HCT116 (cell line): ENCODE results near the gene WASL. TPM values are rescaled to one million over a fixed set of nuclear protein-coding genes. Genes with fewer than 3 reads are reported as not detected.

Experiments used
- ATAC-seq: fragments of 200-7000 bp; cut with Tn5 transposase; 2 replicates; pipeline ENCODE4 v1.9.1; 2020; ENCODE audit warnings: mild to moderate bottlenecking, moderate library complexity
- BruUV-seq: library from RNA; stranded (reverse); fragments of 400-500 nt; replicated peaks from 2 replicates; lab custom pipeline; 2021; lab: Mats Ljungman, UMichigan
- CTCF ChIA-PET: fragments of 300-600 bp; sonication (Branson Sonifier 250); formaldehyde crosslinking; loops from one replicate; lab custom pipeline; 2021; ENCODE audit warnings: antibody characterized with exemption; lab: Charles Lee
- POLR2A ChIA-PET: fragments of 300-600, 350-600 bp; sonication (Branson Sonifier 250); formaldehyde crosslinking; loops from one replicate; lab custom pipeline; 2021; ENCODE audit warnings: antibody characterized with exemption; lab: Charles Lee
- RAD21 ChIA-PET, 2 experiments: fragments of 300-600 bp; sonication (Branson Sonifier 250); formaldehyde crosslinking; loops; one replicate each; lab custom pipeline; 2023; ENCODE audit warnings: low total read pairs in 2 of 2; ENCODE audit not compliant: uncharacterized antibody in 2 of 2, unreplicated experiment in 2 of 2, low non-redundant PET in 1 of 2; lab: Charles Lee
- DNase-seq: peaks from one replicate; pipeline ENCODE4 v3.0.0-alpha.2; 2010; ENCODE audit warnings: low read depth, low spot score
- H2AFZ ChIP-seq: fragments of 200-600 bp; shearing (Covaris generic), sonication (generic); 2 replicates; pipeline ENCODE4 v1.6.1; 2017; ENCODE audit warnings: low read depth, mixed run types, mixed read lengths, antibody characterized with exemption, low read length; ENCODE audit not compliant: poor library complexity, severe bottlenecking
- H3K27ac ChIP-seq: 2 replicates; pipeline ENCODE4 v1.5.1; 2012; ENCODE audit warnings: low read depth, low read length
- H3K27me3 ChIP-seq: fragments of 200-600 bp; sonication (generic); 2 replicates; pipeline ENCODE4 v1.6.1; 2016; ENCODE audit warnings: mixed run types, low read length, mixed read lengths; ENCODE audit not compliant: insufficient read depth
- H3K36me3 ChIP-seq, 2 experiments: fragments of 200-500 bp in 1 of 2; fragments of 200-600 bp in 1 of 2; sonication (Bioruptor generic) in 1 of 2; sonication (generic) in 1 of 2; 2 replicates each; pipeline versions ENCODE4 v1.5.1 to v1.6.1; 2014 to 2016; ENCODE audit warnings: low read length in 2 of 2, inconsistent platforms in 1 of 2, mixed read lengths in 1 of 2, mixed run types in 1 of 2; ENCODE audit not compliant: insufficient read depth in 2 of 2, control insufficient read depth in 1 of 2
- H3K4me1 ChIP-seq, 2 experiments: fragments of 200-600 bp in 1 of 2; sonication (generic) in 1 of 2; 2 replicates each; pipeline versions ENCODE4 v1.5.1 to v1.6.1; 2012 to 2017; ENCODE audit warnings: low read length in 2 of 2, inconsistent platforms in 1 of 2, mild to moderate bottlenecking in 1 of 2, mixed read lengths in 1 of 2, mixed run types in 1 of 2, moderate library complexity in 1 of 2; ENCODE audit not compliant: insufficient read depth in 2 of 2, control insufficient read depth in 1 of 2
- H3K4me2 ChIP-seq: fragments of 200-600 bp; sonication (generic); 2 replicates; pipeline ENCODE4 v1.6.1; 2017; ENCODE audit warnings: mixed run types, low read length, mixed read lengths
- H3K4me3 ChIP-seq, 2 experiments: fragments of 200-600 bp in 1 of 2; sonication (generic) in 1 of 2; replicated peaks in 1 of 2; 2 replicates each; pipeline ENCODE4 v1.5.1; 2011 to 2016; ENCODE audit warnings: low read length in 2 of 2, control low read depth in 1 of 2, low read depth in 1 of 2, mild to moderate bottlenecking in 1 of 2, mixed read lengths in 1 of 2, mixed run types in 1 of 2
- H3K79me2 ChIP-seq: fragments of 200-600 bp; sonication (generic); 2 replicates; pipeline ENCODE4 v1.6.1; 2017; ENCODE audit warnings: mild to moderate bottlenecking, mixed run types, low read length, moderate library complexity, mixed read lengths; ENCODE audit not compliant: insufficient read depth
- H3K9ac ChIP-seq: fragments of 200-600 bp; sonication (generic); 2 replicates; pipeline ENCODE4 v1.6.1; 2016; ENCODE audit warnings: low read length, mixed read lengths
- H3K9me2 ChIP-seq: fragments of 200-600 bp; sonication (generic), shearing (Covaris generic); 2 replicates; pipeline ENCODE4 v1.6.1; 2017; ENCODE audit warnings: mixed run types, mild to moderate bottlenecking, moderate library complexity; ENCODE audit not compliant: insufficient read depth
- H3K9me3 ChIP-seq, 2 experiments: fragments of 200-500 bp in 1 of 2; fragments of 200-600 bp in 1 of 2; sonication (Bioruptor generic) in 1 of 2; sonication (generic) in 1 of 2; 2 replicates each; pipeline ENCODE4 v1.6.1; 2014 to 2017; ENCODE audit warnings: low read length in 2 of 2, mixed read lengths in 2 of 2, inconsistent platforms in 1 of 2, low read depth in 1 of 2, mild to moderate bottlenecking in 1 of 2, mixed run types in 1 of 2, moderate library complexity in 1 of 2; ENCODE audit not compliant: control insufficient read depth in 1 of 2, insufficient read depth in 1 of 2
- H4K20me1 ChIP-seq: fragments of 200-600 bp; sonication (generic), shearing (Covaris generic); 2 replicates; pipeline ENCODE4 v1.6.1; 2017; ENCODE audit warnings: mixed run types, mild to moderate bottlenecking, moderate library complexity; ENCODE audit not compliant: insufficient read depth
- CBX3 ChIP-seq: IDR thresholded peaks from 2 replicates; pipeline ENCODE4 v1.6.1; 2012; ENCODE audit warnings: low read depth
- EGR1 ChIP-seq: IDR thresholded peaks from 2 replicates; pipeline ENCODE4 v1.6.1; 2012; ENCODE audit warnings: low read depth
- EZH2 ChIP-seq: fragments of 200-600 bp; sonication (generic); IDR thresholded peaks from 2 replicates; pipeline ENCODE4 v1.6.1; 2017; ENCODE audit warnings: antibody characterized with exemption, mixed run types
- EZH2phosphoT487 ChIP-seq: fragments of 200-600 bp; IDR thresholded peaks from 2 replicates; pipeline ENCODE4 v1.6.1; 2018; ENCODE audit warnings: antibody characterized with exemption, borderline replicate concordance
- FOSL1 ChIP-seq: IDR thresholded peaks from 2 replicates; pipeline ENCODE4 v1.6.1; 2012; ENCODE audit warnings: low read depth
- JUND ChIP-seq: IDR thresholded peaks from 2 replicates; pipeline ENCODE4 v1.6.1; 2012
- MAX ChIP-seq: IDR thresholded peaks from 2 replicates; pipeline ENCODE4 v1.6.1; 2012
- RAD21 ChIP-seq: IDR thresholded peaks from 2 replicates; pipeline ENCODE4 v1.6.1; 2012; ENCODE audit warnings: low read depth, mild to moderate bottlenecking
- REST ChIP-seq: IDR thresholded peaks from 2 replicates; pipeline ENCODE4 v1.6.1; 2012; ENCODE audit warnings: low read depth
- SIN3A ChIP-seq: IDR thresholded peaks from 2 replicates; pipeline ENCODE4 v1.6.1; 2012; ENCODE audit warnings: low read depth
- SP1 ChIP-seq: IDR thresholded peaks from 2 replicates; pipeline ENCODE4 v1.6.1; 2012; ENCODE audit warnings: low read depth
- TCF7L2 ChIP-seq: IDR thresholded peaks from 2 replicates; pipeline ENCODE4 v1.7.0; 2011; ENCODE audit warnings: borderline replicate concordance, inconsistent platforms; ENCODE audit not compliant: insufficient read depth, insufficient read length; ENCODE audit errors: extremely low read depth
- ZBTB33 ChIP-seq: IDR thresholded peaks from 2 replicates; pipeline ENCODE4 v1.6.1; 2011; ENCODE audit warnings: mild to moderate bottlenecking, low read length, moderate library complexity; ENCODE audit not compliant: insufficient replicate concordance; ENCODE audit errors: extremely low read depth
- ZFX ChIP-seq: fragments of 450-650 bp; IDR thresholded peaks from 2 replicates; pipeline ENCODE4 v1.6.1; 2017
- intact Hi-C: fragments of 100-400 bp; cut with micrococcal nuclease; formaldehyde crosslinking; loops from 2 replicates; pipeline ENCODE4 v1.10.0; 2022
- total RNA-seq: library from RNA; stranded (reverse); gene quantifications from one replicate; pipeline ENCODE4 v1.2.1, GENCODE V29; 2021; ENCODE audit not compliant: unreplicated experiment

Gene WASL
- total RNA-seq, 1 experiment from 2014 or later: 26.2 TPM

- TF ChIP-seq REST (no peak), SIN3A (peak; percentile 73), FOSL1 (peak; percentile 6; the same call in 1 of the 2 replicates)
Observed at GRCh38 chr7:123748734-123749536, at the start of gene WASL (continued).

DNA sequence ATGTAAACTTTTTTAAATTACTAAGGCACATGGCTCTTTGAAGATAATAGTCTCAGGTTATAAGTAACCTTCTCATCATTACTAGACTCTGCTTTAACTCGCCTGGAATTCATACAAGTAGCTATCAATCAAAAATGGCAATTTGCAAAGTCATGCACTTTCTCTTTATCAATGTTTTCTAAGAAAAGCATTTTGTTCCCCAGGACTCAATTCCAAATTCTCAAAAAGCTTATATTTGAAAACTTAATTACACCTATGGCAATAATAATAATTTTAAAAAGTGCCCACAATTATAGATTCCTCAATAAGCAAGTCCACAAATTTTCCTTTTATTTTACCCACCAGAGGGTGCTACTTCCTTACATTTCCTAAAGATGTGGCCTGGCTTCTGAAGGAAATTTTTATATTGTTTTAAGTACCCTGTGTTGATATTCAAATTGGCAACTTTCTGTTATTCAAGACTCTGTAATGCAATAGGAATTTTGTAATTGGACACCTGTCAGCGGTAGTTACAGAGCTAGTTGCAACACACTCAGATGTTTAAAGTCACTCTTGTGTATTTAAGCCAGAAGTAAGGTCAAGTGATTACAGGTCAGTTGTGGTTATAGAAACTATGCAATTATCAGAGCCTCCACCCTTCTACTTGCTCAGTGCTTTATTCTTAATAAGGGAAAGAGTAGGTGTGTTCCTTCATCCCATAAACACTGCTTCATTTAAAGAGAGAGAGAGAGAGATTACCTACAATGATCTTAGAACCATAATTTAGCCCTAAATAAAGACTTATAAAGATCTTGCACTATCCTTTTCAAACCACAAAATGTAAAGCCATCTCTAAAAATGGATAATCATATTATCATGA is 49.1 kb upstream of the WASL start:
- BruUV-seq: no TSS peak
- peak; percentile 66 for DNase-seq
- RAD21 ChIA-PET: interaction anchor here in 1 of 2 experiments (1.0 kb wide), 1 partner anchor 74 kb away, joined by 5 read pairs; no protein-coding TSS in a partner anchor
- H3K4me1 ChIP-seq: peaks cover 3 to 13% of the 10 kb centered on the region in 2 experiments; a peak in 3 of 4 replicates
- CTCF ChIA-PET: interaction anchor here (0.7 to 3.8 kb wide), 12 partner anchors 18 to 987 kb away, joined by 3 to 42 read pairs (median 6); partner anchors contain the start of gene HYAL4
- no peaks in the 10 kb centered on the region for H3K79me2 ChIP-seq
- intact Hi-C loops: loop anchor here (1.0 to 10.0 kb wide), 6 partner anchors 67 to 1059 kb away; no protein-coding TSS in a partner anchor
- ATAC-seq: peak; percentile 91
- H3K4me3 ChIP-seq: no peak overlapping the region
- no peaks in the 10 kb centered on the region for H3K9me2 ChIP-seq
- peak overlapping the region; percentile 45 for H3K4me2 ChIP-seq
- H3K27ac ChIP-seq: no peak overlapping the region
- H3K9me3 ChIP-seq: no peaks in the 10 kb centered on the region
- no peaks in the 10 kb centered on the region for H3K36me3 ChIP-seq
- H2AFZ ChIP-seq: peak overlapping the region; percentile 75
- POLR2A ChIA-PET: interaction anchor here (1.4 kb wide), 2 partner anchors 9 to 67 kb away, joined by 3 read pairs; no protein-coding TSS in a partner anchor
- no peak overlapping the region for H3K9ac ChIP-seq
- no peaks in the 10 kb centered on the region for H4K20me1 ChIP-seq
- H3K27me3 ChIP-seq: no peaks in the 10 kb centered on the region
- TF ChIP-seq EGR1 (no peak), EZH2 (no peak), MAX (peak; percentile 29; the same call in 1 of the 2 replicates), JUND (peak; percentile 54), EZH2phosphoT487 (no peak), RAD21 (peak; percentile 88), ZFX (no peak), CBX3 (no peak), ZBTB33 (no peak), TCF7L2 (peak; percentile 74), SP1 (peak; percentile 62)
